NCI-H2196 (cell line): ENCODE measurements around the gene GSAP.

Source experiments
- DNase-seq: peaks from one replicate; lab custom pipeline; 2025; ENCODE audit not compliant: unreplicated experiment; lab: John Stamatoyannopoulos, UW

Gene GSAP

DNA sequence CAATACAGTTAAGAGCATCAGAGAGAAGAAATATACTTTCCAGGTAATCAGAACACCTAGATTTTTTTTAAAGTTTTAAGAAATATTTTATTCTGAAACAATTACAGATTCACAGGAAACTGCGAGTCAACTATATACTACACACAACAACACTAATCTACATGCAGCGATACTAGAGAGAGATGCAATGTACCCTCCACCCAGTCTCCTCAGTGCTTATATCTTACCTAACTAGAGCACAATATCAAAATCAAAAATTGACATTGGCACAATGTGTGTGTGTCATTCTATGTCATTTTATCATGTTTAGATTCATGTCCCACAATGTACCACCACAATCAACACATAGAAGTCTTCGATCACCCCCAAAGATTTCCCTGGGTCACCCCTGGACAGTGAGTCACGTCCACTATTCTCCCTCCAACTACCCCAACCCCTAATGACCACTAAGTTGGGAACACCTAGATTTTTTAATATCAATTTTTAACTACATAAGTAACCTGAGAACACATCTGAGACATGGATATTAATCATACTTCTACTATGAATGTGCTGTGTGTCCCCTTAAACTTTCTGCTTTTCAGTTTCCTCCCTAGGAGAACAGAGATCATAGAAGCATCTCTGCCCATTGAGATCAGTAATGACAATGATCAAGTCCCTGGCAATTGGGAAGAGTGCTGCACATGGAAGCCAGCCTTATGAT, 86.5 kb downstream of the GSAP start:
- no peak for DNase-seq

- no peak for DNase-seq
These were observed 87.5 kb downstream of the GSAP start for GRCh38 chr7:77328669-77329068.

GRCh38 chr7:77327932-77328628, 88.1 kb downstream of the GSAP start:
- no peak for DNase-seq

DNA sequence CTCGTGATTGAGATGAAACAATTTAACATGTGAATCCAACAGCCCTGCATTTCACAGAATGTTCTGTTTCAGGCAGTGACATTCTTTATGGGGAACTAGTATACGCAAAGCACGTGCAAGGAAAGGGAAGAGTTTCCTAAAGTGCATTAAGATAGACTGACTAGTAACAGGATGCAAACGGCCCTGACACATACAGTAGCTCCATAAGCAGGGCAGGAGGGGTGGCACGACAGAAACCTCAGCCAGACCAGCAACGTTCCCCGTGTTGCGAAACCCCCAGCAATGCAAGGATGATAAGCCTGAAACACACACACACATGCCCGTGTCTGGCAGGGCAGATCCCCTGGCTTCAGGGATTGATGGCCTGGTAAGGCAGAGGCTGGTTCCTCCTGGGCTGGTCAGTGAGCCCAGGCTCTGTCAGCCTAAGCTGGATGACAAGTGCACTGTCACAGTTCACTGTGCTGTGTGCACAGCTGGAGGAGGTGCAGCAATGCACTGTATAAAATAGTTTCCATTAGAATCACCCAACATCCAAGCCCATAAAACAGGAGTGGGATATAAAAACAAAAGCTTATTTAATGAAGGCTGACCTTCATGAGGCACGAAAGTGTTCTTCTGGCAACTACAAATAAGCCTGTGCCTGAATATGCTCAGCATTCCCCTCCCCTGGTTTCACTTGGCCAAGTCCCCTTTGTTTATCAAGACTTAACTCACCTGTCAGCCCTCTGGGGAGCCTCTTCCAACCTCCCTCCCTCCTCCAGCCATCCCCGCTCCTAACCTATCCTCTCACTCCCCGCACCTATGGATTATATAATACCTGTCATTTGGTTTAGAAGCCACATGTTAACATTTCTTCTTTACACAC, 88.8 kb downstream of the GSAP start:
- DNase-seq: no peak

- no peak for DNase-seq
These were observed 90.0 kb downstream of the GSAP start for GRCh38 chr7:77326131-77326530.

DNA sequence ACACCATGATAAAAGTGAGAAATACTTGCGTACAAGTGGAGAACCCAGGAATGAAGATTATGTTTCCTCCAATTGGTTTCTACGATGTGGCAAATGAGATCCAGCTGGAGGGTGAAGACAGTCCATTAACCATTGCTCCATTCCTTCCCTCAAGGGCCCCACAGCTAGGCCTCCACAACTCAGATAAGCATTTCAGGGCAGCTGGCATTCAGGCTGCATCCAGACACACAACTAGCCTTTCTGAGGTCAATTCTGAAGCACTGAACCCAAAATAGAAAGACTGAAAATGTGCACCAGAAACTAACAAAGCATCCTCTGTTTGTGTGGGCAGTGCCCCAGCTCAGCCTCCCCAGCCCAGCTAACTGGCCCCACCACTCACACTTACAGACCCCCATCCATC, 94.8 kb downstream of the GSAP start:
- DNase-seq: no peak

GRCh38 chr7:77320714-77321113, 95.4 kb downstream of the GSAP start:
- DNase-seq: no peak

GRCh38 chr7:77320137-77320536, 96.0 kb downstream of the GSAP start:
- DNase-seq: no peak

DNA sequence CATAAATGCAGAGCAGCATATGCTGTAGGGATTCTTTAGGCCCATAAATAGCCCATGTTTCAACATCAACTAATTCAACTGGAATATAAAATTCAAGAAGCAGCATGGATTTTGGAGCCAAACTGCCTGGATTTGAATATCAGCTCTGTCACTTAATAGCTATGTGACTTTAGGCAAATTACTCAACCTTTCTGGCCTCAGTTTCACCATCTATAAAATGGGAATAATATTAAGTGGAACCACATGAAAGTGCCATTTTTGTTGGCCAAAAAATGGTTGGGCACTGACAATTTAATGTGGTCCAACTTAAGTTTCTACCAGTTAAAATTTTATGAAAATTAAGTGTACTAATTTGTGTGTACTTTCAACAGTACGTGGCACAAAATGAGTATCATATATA, 98.1 kb downstream of the GSAP start:
- no peak for DNase-seq

- DNase-seq: no peak
These were observed 99.8 kb downstream of the GSAP start for GRCh38 chr7:77316219-77316978.

- no peak for DNase-seq
These were observed 101.0 kb downstream of the GSAP start for GRCh38 chr7:77315182-77315591.

- DNase-seq: no peak
These were observed 102.2 kb downstream of the GSAP start for GRCh38 chr7:77313876-77314480.

DNA sequence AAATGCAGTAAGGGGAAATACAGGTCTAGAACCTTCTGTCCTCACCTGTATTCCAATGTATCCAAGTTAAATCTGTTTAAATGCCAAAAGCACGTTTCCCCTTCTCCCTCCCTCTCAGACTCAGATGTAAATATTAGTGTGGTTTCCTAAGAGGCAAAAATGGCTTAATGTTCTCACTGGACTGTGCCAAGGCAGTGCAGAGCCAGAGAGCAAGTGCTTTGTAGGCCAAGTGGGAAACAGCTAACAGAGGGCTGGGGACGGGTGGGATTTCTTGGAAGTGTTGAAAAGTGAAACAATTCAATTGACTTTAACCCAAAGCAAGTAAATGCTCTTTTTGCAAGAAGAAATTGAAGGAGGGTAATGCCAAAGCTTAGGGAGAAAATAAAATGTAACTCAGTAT, 103.1 kb downstream of the GSAP start:
- no peak for DNase-seq

- DNase-seq: no peak
These were observed 105.2 kb downstream of the GSAP start for GRCh38 chr7:77310982-77311381.

- no peak for DNase-seq
These were observed 106.4 kb downstream of the GSAP start for GRCh38 chr7:77309714-77310220.

DNA sequence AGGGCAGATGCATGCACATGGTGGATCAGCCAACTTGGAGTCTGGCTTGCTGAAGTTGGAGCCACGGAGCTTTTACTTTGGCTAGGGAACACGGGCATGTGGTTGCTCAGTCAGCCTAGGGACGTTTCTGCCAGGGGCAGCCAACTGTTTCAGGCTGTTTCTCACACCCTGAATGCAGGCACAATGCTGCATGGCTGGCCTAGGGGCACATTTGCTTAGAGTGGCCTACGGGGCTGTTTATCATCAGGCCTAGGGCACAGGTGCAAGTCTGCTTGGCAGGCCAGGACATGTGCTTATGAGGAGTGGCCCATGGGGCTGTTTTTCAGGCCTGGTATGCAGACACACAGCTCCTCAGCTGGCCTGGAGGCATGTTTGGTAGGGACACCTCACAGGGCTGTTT, 107.4 kb downstream of the GSAP start:
- no peak for DNase-seq

DNA sequence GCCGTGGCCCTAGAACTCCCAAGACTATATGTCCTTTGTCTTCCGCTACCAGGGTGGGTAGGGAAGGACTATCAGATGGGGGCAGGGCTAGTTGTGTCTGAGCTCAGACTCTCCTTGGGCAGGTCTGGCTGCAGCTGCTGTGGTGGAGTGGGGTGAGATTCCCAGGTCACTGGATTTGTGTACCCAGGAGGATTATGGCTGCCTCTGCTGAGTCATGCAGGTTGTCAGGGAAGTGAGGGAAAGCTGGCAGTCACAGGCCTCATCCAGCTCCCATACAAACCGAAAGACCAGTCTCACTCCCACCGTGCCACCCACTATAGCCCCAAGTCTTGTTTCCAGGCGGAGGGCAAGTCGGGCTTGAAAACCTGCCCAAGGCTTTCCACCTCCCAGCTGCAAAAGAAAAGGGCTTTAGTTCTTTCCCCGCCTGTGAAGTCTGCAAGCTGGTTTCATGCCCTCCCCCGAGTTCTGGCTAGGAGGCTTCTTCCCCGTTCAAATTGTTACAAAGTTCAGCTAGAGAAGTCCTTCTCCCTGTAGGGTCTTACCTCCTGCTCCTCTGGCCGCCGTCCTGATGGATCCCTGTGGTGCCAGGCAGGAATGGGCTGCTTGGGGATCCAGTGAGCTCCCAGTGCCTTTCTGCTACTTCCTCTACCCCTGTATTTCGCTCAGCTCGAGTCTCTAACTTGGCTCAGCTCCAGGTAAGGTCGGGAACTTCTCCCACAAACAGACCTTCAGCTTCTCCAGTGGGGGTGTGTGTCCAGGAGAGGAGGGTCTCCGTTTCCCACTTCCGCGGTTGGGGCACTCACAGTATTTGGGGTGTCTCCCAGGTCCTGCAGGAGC, 109.7 kb downstream of the GSAP start:
- DNase-seq: no peak

DNA sequence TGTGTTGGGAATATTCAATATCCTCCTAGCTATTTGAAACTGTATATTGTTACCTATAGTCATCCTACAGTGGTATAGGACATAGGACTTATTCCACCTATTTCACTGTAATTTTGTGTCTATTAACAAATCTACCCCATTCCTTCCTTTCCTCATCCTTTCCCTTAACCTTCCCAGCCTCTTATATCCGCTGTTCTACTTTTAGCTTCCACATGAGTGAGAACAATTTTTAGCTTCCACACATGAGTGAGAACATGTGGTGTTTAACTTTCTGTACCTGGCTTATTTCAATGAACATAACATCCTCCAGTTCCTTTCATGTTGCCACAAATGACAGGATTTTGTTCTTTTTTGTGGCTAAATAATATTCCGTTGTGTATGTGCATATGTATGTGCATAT, 120.6 kb downstream of the GSAP start:
- DNase-seq: no peak

DNA sequence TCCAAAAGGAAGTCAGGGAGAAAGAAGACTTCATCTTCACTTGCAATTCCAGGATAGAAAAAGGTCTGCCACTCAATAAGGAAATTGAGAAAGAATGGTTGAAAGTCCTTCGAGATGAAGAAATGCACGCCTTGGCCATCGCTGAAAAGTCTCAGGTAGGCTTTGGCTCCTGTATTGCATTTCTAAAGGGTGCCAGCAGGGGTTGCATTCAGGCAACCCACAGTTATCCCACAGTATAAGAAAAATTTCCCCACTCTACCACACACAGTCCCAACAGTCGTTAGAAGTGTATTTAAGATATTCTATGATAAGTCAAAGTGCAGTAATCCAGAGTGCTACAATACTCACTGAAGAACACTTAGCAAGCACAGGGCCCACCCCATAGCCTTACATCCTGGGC, 123.1 kb downstream of the GSAP start:
- DNase-seq: no peak

DNA sequence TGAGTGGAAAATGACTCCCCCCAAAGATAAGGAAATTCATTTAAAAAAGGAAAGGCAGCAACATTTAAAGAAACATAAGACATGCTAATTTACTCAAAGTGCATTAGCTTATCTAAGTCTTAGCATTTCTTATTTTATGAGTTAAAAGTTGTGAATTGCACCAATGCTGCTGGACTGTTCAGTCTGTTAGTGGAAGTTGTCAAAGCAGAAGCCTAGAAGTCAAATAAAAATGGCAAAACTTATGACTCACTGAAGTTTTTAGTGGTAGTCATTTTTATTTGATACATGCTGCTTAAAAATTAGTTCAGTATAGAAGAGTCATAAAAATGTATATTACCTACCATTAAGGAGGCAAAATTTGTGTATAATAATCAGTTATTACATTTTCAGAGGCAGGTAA, 125.7 kb downstream of the GSAP start:
- DNase-seq: no peak
